Tibial nerve (tissue), 4 donors: Measurements from ENCODE around the gene ACTL9.

Source experiments
- CTCF ChIP-seq, 5 experiments: fragments of 200-600 bp in 3 of 5; fragments of 450-650 bp in 2 of 5; sonication (generic) in 3 of 5; IDR thresholded peaks; one replicate each; pipeline ENCODE4 v1.5.1; 2016 to 2019; ENCODE audit warnings: antibody characterized with exemption in 5 of 5, mild to moderate bottlenecking in 3 of 5, moderate library complexity in 2 of 5
- EP300 ChIP-seq, 2 donors: sonication (generic); formaldehyde crosslinking; IDR thresholded peaks; one replicate each; pipeline ENCODE4 v1.6.1; 2017; ENCODE audit warnings: antibody characterized with exemption in 2 of 2, mild to moderate bottlenecking in 1 of 2

GRCh38 chr19:8696993-8697392 lies 1.6 kb downstream of the ACTL9 start:
- TF ChIP-seq CTCF (IDR thresholded peaks at IDR 0.05) (no peak), EP300 (IDR thresholded peaks at IDR 0.05) (no peak)
